ENCODE data around the gene TSHZ3. TPM values are rescaled to one million over a fixed set of nuclear protein-coding genes. Genes with fewer than 3 reads are reported as not detected.

Gene TSHZ3
- total and polyA plus RNA-seq, 9 of the 15 experiments (the other 6 are each of a cell fraction or from before 2014, with no cell fraction given): 0.03 to 0.13 (median 0.05) TPM; not detected in 5

DNA sequence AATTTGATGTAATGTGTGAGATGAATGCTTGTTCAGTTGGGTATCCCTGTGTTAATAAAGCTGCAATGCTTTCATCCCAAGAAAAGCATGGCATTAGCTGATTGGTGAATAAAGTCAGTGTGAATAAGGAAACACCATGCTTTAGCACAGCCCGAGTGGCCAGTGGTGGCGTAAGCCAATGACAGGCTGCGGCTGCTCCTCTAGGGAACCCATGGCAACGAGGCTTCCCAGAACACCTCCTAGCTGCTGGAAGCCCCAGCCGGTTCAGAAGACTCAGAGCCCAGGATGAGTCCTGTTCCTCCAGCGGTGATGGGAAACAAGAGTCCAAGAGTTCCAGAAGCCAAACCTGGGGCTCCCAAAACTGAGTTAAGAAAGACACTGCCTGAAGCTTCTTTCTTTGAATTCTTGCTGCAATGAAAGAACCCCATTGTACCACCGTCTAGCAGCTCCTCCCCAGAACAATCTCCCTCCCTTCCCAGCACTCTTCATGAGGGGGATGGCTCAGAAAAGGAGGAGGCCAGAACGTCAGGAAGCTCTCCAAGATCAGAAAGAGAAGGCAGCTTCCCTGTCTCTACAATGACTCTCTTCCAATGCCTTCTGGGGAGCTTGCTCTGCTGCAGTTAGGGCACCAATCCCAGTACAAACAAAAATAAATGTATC lies 58.2 kb downstream of the TSHZ3 start (continued):
- TF ChIP-seq, protein P1, sequence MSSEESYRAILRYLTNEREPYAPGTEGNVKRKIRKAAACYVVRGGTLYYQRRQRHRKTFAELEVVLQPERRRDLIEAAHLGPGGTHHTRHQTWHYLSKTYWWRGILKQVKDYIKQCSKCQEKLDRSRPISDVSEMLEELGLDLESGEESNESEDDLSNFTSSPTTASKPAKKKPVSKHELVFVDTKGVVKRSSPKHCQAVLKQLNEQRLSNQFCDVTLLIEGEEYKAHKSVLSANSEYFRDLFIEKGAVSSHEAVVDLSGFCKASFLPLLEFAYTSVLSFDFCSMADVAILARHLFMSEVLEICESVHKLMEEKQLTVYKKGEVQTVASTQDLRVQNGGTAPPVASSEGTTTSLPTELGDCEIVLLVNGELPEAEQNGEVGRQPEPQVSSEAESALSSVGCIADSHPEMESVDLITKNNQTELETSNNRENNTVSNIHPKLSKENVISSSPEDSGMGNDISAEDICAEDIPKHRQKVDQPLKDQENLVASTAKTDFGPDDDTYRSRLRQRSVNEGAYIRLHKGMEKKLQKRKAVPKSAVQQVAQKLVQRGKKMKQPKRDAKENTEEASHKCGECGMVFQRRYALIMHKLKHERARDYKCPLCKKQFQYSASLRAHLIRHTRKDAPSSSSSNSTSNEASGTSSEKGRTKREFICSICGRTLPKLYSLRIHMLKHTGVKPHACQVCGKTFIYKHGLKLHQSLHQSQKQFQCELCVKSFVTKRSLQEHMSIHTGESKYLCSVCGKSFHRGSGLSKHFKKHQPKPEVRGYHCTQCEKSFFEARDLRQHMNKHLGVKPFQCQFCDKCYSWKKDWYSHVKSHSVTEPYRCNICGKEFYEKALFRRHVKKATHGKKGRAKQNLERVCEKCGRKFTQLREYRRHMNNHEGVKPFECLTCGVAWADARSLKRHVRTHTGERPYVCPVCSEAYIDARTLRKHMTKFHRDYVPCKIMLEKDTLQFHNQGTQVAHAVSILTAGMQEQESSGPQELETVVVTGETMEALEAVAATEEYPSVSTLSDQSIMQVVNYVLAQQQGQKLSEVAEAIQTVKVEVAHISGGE (CRISPR knock-in tag; IDR thresholded peaks at IDR 0.05): no peak
- no peak for TF ChIP-seq KLF1 (tag; IDR thresholded peaks at IDR 0.05)

DNA sequence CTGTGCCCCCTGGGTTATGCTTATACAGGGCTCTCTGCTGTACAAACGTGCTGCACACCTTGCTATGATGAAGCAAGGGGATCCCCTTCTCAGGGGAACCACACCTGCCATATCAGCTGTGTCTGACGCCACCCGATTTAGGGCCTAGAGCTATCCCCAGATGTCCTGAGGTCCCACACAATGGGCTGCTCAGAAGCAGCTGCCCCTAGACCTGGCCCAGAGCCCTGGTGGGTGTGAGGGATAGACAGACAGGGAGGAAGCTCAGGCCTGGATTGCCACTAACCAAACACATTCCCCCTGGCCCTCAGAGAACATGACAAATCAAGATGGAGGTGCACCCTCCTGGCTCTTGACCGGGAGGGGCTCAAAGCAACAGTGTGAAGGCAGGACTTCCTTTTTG lies 59.3 kb downstream of the TSHZ3 start:
- Histone ChIP-seq H3K4me3 (no peak overlapping the region), H3K27me3 (ENCODE audit: control insufficient read depth in 2 of 2, insufficient read depth in 2 of 2, low read length in 2 of 2) (peaks cover 0 to 10% of the 10 kb centered on the region in 2 experiments; a peak in 3 of 5 replicates), H3K4me1 (replicated peaks in 1 of 2; ENCODE audit: control insufficient read depth in 2 of 2, insufficient read depth in 2 of 2, low read length in 2 of 2) (no peaks in the 10 kb centered on the region), H3K9me1 (ENCODE audit: control insufficient read depth, insufficient read depth, low read length) (no peaks in the 10 kb centered on the region), H4K20me1 (replicated peaks; ENCODE audit: control insufficient read depth, insufficient read depth, low read length) (no peaks in the 10 kb centered on the region), H3K36me3 (ENCODE audit: control insufficient read depth, insufficient read depth, low read length) (no peaks in the 10 kb centered on the region), H3K27ac (ENCODE audit: extremely low read depth, low read depth, low read length) (no peak overlapping the region), H3K4me2 (ENCODE audit: insufficient read depth, low read length) (no peak overlapping the region), H3K9ac (ENCODE audit: insufficient read depth in 1 of 2, low read depth in 2 of 2, low read length in 2 of 2) (no peak overlapping the region), H3K79me2 (ENCODE audit: control insufficient read depth, insufficient read depth, low read length) (no peaks in the 10 kb centered on the region), H3K9me3 (replicated peaks; ENCODE audit: control insufficient read depth, insufficient read depth, low read depth, low read length) (no peaks in the 10 kb centered on the region), H2AFZ (ENCODE audit: low read depth, low read length) (no peak overlapping the region)
- ATAC-seq: no peak
- CTCF ChIA-PET (ENCODE audit: low intra/inter-chr PET ratio): no interaction called here
- POLR2A ChIA-PET: no interaction called here
- in situ Hi-C loops (cut with MboI): no loop called here
- 0% methylated on average over 2 of the region's 4 CpGs for WGBS (ENCODE audit: insufficient coverage, low coverage, missing lambda C conversion rate)
- intact Hi-C loops (cut with micrococcal nuclease): no loop called here
- FAIRE-seq: no peak
- BruUV-seq (replicated peaks): no TSS peak
- no peak for DNase-seq (ENCODE audit: extremely low read depth in 1 of 4, low spot score in 3 of 4)
- TF ChIP-seq, protein P2, sequence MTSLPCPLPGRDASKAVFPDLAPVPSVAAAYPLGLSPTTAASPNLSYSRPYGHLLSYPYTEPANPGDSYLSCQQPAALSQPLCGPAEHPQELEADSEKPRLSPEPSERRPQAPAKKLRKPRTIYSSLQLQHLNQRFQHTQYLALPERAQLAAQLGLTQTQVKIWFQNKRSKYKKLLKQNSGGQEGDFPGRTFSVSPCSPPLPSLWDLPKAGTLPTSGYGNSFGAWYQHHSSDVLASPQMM (CRISPR knock-in tag; IDR thresholded peaks at IDR 0.05): no peak
- TF ChIP-seq KLF1 (tag; IDR thresholded peaks at IDR 0.05) (no peak), ZNF764 (CRISPR knock-in tag; IDR thresholded peaks at IDR 0.05; ENCODE audit: low read depth) (no peak), TRIM28 (IDR thresholded peaks at IDR 0.05) (no peak), L3MBTL2 (IDR thresholded peaks at IDR 0.05) (no peak), CBX5 (IDR thresholded peaks at IDR 0.05; ENCODE audit: borderline replicate concordance, low read depth) (no peak), CBX1 (IDR thresholded peaks at IDR 0.05; ENCODE audit: low read depth) (no peak), EP400 (IDR thresholded peaks at IDR 0.05) (no peak)
- TF ChIP-seq, protein P3, sequence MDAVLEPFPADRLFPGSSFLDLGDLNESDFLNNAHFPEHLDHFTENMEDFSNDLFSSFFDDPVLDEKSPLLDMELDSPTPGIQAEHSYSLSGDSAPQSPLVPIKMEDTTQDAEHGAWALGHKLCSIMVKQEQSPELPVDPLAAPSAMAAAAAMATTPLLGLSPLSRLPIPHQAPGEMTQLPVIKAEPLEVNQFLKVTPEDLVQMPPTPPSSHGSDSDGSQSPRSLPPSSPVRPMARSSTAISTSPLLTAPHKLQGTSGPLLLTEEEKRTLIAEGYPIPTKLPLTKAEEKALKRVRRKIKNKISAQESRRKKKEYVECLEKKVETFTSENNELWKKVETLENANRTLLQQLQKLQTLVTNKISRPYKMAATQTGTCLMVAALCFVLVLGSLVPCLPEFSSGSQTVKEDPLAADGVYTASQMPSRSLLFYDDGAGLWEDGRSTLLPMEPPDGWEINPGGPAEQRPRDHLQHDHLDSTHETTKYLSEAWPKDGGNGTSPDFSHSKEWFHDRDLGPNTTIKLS (IDR thresholded peaks at IDR 0.05; ENCODE audit: borderline replicate concordance, low read depth): no peak
- TF ChIP-seq, protein P4, sequence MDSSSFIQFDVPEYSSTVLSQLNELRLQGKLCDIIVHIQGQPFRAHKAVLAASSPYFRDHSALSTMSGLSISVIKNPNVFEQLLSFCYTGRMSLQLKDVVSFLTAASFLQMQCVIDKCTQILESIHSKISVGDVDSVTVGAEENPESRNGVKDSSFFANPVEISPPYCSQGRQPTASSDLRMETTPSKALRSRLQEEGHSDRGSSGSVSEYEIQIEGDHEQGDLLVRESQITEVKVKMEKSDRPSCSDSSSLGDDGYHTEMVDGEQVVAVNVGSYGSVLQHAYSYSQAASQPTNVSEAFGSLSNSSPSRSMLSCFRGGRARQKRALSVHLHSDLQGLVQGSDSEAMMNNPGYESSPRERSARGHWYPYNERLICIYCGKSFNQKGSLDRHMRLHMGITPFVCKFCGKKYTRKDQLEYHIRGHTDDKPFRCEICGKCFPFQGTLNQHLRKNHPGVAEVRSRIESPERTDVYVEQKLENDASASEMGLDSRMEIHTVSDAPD (CRISPR knock-in tag; IDR thresholded peaks at IDR 0.05): no peak
- TF ChIP-seq, protein P5, sequence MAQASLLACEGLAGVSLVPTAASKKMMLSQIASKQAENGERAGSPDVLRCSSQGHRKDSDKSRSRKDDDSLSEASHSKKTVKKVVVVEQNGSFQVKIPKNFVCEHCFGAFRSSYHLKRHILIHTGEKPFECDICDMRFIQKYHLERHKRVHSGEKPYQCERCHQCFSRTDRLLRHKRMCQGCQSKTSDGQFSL (CRISPR knock-in tag; IDR thresholded peaks at IDR 0.05): no peak
- TF ChIP-seq, protein P5 (tag; IDR thresholded peaks at IDR 0.05): no peak

Data from K562 (cell line).